Occipital lobe (tissue), 2 donors: ENCODE results near the gene COL25A1. TPM values are rescaled to one million over a fixed set of nuclear protein-coding genes. Genes with fewer than 3 reads are reported as not detected.

ENCODE experiments used
- DNase-seq: peaks from one replicate; lab custom pipeline; 2025; lab: John Stamatoyannopoulos, UW
- total RNA-seq: library from RNA; depleted of rRNA; stranded (reverse); fragments of >200 nt; gene quantifications from one replicate; pipeline ENCODE4 v1.2.3, GENCODE V29; 2014

The COL25A1 gene
- total RNA-seq, 1 donor from 2014 or later: 6.4 TPM

GRCh38 chr4:108828620-108829019 is 473.8 kb downstream of the COL25A1 start:
- no peak for DNase-seq

- DNase-seq: no peak
Measured at GRCh38 chr4:108825737-108826136, 476.7 kb downstream of the COL25A1 start.

GRCh38 chr4:108821351-108821930 is 481.0 kb downstream of the COL25A1 start:
- no peak for DNase-seq

GRCh38 chr4:108820492-108821350 is 481.7 kb downstream of the COL25A1 start:
- DNase-seq: no peak

- DNase-seq: no peak
Measured at GRCh38 chr4:108814326-108814725, 488.1 kb downstream of the COL25A1 start.

DNA sequence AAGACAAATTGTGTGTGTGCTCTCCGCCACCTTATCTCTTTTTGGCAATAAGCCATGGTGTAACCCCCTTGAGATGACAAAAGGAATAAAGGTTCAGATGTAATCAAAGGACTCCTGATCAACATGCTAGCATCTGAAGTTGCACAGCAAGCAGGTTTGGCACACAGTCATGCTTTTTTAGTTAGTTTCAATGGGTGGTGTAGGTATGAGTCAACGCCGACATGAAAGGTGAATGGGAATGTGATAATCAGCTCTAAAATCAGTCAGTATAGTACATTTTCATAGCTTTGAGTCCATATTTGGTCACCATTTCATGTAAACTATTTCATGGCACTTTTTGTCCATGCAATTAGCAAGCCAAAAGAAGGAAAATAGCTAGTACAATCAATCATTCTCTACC is 489.2 kb downstream of the COL25A1 start:
- DNase-seq: no peak

DNA sequence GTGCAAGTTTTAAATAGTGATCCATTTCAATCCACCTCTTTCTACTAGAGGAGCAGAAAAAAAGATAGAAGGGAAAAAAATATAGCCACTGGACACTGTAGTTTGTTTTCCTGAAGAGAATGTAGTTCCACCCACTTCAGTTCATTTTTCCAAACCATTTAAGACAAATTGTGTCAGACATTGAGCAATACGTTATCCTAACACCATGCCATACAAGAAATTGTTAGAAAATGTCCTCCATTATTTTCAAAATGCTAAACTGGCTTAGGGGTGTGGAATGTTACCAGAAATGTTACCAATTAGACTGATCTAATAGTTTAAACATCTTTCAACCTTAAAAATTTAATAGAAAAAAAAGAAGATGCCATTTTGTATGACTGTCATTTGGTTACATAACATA is 491.0 kb downstream of the COL25A1 start:
- no peak for DNase-seq

DNA sequence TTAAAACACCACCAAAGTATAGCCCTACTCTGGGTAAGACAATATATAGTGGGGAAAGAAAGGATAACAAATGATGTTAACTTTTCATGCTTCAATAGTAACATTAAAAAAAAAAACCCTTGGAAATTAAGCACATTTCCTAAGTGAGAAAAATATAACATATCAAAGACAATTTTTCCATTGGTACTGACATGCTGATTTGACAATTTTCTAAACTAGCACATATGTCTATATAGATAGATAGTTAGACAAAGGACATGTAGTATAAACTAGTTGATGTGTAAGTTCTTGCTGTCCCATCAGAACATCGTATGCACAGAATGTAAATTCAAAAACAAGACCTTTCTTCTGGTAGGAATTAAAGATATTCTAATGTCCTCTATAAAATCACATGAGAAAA is 492.4 kb downstream of the COL25A1 start:
- no peak for DNase-seq

- no peak for DNase-seq
Measured at GRCh38 chr4:108804648-108805273, 497.7 kb downstream of the COL25A1 start.

- DNase-seq: no peak
Measured at GRCh38 chr4:108799306-108799705, 503.2 kb downstream of the COL25A1 start.

DNA sequence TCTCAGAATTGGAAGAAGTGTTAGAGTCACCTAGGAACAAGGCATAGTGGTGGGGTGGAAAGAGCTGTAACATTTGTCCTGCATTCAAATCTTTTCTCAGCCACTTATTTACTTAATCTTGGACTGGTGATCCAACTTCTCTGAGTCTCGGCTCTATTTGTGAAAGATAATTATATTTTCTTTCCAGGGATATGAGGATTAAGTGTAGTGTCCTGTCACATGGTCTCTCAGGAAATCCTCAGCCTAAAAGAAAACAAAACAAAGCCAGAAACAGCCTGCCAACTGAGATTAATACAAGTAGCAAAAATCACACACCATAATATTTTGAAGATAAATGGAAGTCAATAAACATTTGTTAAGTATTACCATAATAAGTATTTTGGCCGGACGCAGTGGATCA is 506.3 kb downstream of the COL25A1 start:
- no peak for DNase-seq

DNA sequence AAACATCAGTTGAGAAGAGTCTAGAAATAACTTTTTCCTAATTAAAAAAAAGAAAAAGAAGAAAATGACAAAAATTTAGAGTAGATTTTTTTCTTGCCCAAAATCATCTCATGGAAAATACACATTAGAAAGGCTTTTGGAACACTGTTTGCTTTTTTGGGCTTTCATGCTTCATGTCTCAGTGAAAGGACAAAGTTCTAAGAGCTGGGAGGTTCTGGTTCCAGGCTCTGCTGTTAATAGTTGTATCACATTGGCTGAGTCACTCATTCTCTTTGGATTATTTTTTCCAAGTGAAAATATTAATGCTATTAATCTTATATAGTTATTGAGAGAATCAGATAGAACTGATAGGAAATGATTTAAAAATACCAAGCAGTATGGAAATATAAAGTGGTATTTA is 506.7 kb downstream of the COL25A1 start:
- DNase-seq: no peak

DNA sequence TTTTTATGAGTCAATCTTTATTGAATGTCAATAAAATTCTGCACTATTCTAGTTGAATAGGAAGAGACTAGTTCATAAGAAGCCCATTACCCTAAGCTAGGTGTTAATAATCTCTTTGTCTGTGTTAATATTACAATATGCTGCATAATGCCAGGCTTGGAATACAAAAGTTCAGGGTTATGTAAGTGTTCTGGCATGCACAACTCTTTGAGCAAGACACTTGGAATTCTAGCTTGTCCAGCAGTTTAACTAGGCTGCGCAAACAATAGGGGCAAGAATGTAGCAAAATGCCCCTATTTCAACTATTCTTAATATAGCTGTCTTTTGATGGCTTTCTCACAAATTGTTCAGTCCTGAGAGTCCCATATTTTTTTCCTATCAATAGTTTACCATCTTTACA is 508.3 kb downstream of the COL25A1 start:
- no peak for DNase-seq

DNA sequence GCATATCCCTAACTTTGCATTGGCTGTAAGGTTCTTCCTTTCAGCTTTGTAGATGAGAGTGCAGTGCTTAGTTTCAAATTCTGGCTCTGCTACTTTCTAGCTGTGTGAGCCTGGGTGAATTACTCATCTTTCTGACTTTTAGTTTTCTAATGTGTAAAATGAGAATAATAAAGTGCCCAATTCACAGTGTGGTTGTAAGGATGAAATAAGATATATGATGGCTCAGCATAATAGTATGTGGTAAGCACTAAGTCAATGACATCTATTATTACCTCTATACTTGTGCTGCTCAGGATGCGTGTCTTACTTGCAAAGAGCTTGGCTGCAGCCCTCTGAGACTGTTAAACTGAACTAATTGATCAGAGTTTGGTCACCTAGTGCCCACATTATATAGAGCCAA is 509.0 kb downstream of the COL25A1 start:
- DNase-seq: no peak

DNA sequence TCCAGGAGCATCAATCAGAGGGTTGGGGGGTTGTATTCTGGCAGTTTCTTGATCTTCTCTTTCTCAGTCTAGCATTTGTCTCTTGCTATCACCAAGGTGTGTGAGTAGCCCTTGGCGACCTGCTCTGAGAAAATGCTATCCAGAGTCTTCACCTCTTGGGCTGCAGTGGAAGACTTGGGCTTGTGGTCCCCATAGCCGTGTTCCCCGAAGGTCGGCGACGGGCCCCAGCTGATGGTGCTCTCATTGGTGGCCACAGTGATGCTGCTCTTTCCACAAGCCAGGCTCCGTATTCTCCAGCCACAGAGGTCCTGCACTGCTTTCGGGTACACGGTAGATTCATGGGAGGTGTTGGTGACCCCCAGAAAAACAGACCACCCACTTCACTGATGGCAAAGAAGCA is 513.7 kb downstream of the COL25A1 start:
- no peak for DNase-seq

DNA sequence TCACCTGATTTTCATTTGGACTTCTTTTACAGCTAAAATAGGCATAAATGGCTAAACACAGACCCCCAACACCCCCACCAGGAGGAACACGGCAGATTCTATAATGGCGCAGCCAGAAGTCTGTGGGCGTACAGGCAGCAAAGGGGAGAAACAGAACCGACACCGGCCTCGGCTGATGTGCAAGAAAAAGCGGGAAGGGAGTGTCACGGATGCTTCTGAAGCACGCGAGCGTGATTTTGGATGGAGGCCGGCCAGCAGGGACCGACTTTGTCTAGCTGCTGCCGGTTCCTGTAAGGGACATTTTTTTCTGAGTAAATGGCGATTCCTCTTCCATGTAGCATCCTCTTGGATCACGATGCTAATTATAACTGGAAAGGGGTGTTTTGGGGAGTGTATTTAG is 514.7 kb downstream of the COL25A1 start:
- DNase-seq: no peak

GRCh38 chr4:108787106-108787505 is 515.4 kb downstream of the COL25A1 start:
- DNase-seq: no peak

GRCh38 chr4:108786351-108786750 is 516.1 kb downstream of the COL25A1 start:
- no peak for DNase-seq

- no peak for DNase-seq
Measured at GRCh38 chr4:108783665-108784463, 518.6 kb downstream of the COL25A1 start.

DNA sequence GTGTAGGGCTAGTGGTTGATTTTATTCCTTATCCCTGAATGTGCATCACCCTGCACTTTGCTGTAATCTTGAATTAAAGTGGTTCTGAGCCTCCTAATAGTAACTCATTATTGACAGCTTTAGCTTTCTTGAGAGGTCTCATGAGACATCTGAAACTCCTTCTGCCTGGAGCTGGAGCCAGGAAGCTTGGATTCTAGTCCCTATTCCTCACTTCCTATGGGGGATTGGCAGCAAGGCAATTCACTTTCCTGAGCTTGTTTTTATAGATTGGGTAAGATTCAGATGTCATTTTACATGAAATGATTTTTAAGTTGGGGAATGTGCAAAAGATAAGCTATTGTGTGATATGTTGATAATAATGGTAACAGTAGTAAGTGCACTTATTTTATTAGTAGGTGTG is 522.5 kb downstream of the COL25A1 start:
- no peak for DNase-seq

DNA sequence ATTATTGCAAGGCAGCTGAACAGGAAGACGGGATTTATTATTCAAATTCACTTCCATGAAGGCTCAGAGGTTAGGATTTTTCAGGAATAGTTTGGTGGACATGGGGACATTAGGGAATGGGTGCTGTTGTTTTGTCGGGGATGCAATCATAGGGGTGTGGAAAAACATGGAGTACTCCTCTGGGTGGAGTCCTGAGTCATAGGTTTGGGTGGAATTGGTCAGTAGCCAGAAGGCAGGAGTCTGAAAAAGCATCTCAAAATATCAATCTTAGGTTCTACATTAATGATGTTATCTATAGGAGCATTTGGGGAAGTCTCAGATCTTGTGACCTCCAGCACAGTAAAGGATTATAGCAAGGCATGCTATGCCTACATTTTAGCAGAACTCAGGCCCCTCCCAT is 525.1 kb downstream of the COL25A1 start:
- no peak for DNase-seq

DNA sequence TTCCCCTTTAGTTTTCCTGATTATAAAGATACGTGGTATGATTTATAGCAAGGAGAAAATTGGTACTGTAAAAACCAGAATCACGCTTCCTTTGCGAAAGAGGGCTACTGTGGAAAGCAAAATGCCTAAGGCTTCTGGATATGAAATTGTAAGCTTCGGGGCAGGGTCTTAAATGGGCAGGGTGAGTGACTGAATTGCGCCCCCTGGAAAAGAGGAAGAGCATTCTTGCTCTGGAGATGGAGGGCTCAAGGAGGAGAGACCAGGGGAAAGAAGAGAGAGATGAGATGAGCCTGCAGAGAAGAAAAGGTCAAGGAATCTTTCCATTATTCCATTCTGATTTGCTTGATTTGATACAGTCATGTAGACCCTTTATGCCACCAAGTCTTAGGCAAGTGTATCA is 526.5 kb downstream of the COL25A1 start:
- no peak for DNase-seq
